SIG-M5 treated with dmso at 0.1 percent for 504 hours (cell line): ENCODE data around the gene APIP.

Source experiments
- DNase-seq: peaks from one replicate; lab custom pipeline; 2025; ENCODE audit not compliant: unreplicated experiment; lab: John Stamatoyannopoulos, UW

Gene APIP

GRCh38 chr11:34844463-34845112 lies 71.6 kb downstream of the APIP start:
- DNase-seq, result no peak

DNA sequence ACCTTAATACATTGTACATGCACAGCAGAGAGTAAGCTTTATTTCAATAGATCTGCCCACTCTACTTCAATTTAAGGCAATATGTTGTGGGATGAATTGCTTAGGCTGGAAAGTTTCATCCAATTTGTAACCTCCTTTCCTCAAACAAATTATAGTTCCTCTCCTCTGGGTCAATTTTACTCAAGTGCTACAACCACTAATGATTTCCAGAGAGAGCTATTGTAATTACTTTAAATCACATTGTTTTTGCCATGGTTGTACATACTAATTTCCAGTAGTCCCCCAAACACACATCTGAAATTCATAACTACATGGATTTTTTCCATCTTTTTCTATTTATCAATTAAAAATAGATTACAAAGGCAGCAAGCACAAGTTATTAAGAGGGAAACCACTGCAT lies 72.9 kb downstream of the APIP start:
- no peak for DNase-seq

DNA sequence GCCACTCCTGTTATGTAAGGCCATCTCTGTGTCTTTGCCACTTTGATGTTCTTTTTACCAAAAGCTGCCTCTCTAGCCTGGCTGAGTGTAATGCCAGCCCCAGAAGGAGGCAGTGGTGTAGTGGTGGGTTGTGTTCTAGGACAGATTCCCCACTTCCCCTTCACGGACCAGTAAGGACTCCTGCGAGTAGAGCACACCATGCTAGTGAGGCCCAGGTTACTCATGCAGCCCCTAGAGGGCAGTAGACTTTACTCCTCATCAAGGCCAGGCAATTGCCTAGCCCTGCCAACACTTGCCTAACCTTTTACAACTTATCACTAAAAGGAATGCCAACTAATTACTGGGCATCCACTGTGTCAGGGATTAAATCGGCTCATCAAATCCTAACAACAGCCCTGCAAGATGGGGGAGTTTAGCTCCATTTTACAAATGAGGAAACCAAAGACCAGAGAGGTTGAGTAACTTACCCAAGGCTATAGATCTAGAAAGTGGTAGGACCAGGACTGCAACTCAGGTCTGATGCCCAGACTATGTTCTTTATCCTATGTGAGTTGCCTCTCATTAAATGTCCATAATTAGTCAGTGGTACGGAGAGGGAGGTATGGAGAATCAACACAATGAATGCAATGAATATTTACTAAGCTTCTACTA lies 75.3 kb downstream of the APIP start:
- peak; percentile 88 for DNase-seq

- no peak for DNase-seq
Measured at GRCh38 chr11:34839969-34840368, 76.2 kb downstream of the APIP start.

GRCh38 chr11:34836958-34837856 lies 79.0 kb downstream of the APIP start:
- no peak for DNase-seq

- DNase-seq, result no peak
Measured at GRCh38 chr11:34833602-34834001, 82.6 kb downstream of the APIP start.
